Measurements from ENCODE around the gene R3HDM4.

R3HDM4 gene

DNA sequence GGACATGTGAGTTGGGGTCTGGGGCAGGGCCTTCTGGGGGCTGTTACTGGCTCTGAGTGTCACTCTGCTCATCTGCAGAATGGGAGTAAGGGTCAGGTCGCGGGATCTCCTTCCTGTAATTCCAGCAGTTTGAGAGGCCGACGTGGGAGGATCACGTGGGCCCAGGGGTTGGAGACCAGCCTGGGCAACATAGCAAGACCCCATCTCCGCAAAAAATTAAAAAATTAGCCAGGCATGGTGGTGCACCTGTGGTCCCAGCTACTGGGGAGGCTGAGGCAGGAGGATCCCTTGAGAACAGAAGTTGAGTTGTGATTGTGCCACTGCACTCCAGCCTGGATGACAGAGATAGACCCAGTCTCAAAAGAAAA is 16.9 kb upstream of the R3HDM4 start:
- no peak for ATAC-seq

DNA sequence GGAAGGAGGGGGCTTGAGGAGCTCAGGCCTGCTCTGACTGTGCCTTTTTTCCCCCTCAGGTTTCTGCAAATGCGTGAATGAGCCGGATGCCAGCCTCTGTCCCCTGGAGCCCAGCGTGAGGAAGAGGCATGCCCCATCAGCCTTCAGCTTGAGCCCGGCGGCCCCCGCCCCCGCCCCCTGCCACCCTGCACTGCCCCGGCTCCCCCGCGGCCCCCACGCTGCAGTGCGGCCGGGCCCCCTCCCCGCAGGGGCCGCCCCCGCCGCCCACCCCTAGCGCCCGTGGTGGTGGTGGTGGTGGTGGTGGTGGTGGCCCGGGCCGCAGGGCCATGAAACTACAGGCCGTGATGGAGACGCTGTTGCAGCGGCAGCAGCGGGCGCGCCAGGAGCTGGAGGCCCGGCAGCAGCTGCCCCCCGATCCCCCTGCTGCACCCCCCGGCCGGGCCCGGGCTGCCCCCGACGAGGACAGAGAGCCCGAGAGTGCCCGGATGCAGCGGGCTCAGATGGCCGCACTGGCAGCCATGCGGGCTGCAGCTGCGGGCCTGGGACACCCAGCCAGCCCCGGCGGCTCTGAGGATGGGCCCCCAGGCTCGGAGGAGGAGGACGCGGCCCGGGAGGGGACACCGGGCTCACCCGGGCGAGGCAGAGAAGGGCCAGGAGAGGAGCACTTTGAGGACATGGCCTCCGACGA is 16.3 kb upstream of the R3HDM4 start:
- ATAC-seq = no peak

DNA sequence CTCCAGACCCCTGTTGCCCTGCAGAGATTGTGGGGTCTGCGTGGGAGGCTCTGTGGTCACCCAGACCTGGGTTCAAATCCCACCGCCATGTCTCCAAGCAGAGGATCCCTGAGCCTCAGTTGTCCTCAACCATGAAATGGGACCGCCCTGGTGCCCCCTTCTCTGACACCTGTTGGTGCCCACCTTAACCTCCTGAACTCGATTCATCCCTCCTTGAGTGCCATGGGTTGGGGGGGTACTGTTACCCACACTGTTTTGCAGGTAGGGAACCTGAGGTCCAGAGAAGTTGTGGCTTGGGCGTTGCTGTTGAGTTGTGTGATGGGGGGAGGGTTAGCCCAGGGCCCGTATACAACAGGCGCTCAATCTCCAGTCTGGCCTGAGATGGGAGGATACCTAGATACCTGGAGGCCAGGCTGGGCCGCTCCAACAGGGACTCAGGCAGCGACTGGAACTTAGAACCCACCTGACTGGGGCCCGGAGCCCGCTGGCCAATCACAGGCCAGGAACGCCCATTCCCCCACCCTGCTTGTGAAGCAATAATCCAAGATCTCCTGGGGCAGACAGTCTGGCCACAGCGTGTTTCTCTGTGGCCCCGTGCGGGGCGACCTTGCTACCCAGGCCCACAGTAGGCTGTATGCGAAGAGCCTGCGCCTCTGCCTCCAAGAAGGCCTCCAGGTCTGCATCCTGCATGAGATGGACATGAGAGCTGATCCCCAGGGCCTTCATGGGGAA is 15.6 kb upstream of the R3HDM4 start:
- no peak for ATAC-seq

DNA sequence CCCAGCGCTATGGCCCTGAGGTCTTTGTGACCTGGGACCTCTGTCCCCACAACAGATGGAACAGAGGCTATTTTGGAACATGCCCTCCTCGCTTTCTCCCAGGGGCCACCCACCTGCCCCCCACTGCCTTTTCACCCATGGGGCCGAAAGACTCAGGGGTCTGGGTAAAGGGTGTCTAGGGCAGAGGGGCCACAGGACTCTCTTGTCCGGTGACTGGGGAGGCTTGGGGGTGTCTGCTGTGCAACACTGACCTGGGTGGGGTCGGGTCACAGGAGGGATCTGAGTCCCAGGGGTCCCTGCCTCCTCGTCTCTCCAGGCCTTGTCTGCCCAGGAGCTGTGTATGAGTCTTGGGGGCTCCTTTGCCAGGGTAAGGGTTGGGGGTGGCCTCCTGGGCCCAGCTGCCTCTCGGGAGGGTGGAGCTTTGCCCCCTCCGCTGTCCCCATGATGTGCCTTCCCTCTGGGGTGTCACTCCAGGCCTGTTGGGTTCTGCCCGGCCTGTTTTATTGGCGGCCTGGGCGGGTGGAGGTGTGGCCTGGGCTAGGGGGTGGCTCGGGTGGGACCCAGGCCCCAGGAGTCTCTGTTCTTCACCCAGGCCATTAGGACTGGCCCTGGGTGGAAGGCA is 14.9 kb upstream of the R3HDM4 start:
- no peak for ATAC-seq

DNA sequence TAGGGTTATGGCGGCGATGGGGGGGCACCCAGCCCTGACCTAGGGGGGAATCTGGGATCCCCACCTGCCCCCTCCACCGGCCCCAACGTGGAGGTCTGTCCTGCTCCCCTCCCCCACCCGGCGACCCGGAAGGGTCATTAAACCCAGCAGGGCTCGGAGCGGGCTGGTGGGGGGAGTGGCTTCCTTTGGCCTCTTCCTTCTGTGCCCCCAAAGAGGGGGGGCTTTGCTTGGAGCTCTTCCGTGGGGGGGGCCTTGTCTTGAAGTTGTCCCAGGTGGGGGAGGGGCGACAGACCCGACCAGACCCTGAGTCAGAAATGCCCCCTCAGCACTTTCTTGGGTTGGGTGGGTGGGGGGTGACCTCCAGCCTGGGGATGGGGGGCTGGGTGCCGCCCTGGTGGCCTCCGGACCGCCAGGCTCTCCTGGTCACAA is 14.3 kb upstream of the R3HDM4 start:
- no peak for ATAC-seq

DNA sequence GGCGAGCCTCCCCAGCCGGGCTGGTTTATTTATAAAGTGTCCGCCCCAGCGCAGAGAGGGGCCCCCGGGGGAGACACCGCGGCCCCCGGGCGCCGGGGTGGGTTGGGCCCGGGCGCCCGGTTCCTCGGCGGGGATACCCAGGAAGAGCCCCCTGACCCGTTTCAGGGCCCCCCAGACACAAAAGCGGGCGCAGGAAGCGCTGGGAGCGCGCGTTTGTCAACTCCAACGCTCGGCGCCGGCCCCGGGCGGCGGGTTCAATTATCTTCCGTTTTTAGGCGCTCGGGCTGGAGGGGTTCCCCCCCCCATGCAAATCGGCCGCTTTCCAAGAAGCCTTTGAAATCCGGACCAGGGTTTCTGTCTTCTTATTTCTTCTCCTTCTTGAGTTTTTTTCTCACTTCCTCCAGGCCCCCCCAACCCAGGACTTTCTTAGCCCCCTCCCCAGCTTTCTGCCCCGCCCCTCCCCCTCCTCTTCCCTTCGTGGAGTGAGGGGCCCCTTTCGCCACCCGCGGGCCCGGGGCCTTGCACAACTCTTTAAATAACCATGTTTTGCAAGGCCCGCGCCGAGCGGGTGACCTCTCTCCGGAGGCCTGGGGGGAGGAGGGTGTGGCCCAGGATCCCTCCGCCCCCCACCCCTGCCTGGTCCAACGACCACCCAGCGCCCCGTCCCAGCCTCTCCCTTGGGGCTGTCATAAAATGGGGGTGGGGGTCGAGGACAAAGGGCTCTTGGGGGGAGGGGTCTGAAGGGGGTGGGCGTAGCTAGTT is 13.8 kb upstream of the R3HDM4 start:
- no peak for ATAC-seq

DNA sequence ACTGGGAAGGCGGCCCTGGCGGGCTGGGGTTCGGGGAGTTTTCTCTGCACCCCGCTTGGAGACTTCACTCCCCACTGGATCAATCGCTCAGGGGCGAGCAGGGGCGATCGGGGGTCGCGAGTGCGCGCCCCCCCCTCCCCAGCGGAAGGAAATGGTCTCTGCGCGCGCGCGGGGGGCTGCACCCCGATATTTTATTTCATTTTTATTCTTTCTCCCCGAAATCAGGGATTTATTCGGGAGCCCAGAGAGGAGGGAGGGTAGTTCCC is 13.2 kb upstream of the R3HDM4 start:
- no peak for ATAC-seq

DNA sequence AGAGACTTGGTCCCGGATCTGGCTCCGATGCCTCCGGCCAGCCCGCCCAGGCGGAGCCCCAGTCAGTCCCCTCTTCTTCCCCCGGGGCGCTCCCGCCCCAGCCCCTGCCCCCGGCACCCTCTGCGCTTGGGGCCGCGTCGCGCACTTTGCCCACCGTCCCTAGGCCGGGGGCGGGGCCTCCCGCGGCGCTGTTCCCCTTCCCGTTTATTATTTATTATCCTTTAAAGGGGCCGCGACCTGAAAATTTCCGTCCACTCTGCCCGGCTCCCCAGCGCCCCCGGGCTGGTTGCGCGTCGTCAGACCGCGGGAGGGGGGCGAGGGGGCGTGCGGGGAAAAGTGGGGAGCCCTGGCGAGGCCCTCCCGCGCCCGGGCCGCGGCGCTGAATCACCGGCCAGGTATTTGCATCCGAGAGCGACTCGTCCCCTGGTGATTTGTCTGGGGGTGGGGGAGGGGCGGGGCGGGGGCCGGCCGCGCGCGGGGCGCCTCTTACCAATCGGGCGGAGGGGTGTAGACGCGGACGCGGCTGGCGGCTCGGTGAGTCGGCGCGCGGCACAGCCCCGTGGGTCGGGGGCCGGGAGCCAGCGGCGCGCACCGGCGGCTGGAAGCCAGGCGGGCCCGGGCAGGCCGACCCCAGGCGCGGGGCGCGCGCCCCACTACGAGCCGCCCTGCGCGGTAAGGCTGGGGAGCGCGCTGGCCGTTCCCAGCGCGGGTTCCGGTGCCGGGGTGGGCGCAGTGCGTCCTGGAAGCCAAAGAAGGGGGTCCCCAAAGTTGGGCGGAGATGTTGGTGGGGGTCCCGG is 12.7 kb upstream of the R3HDM4 start, which contains the start of gene ARID3A:
Gene ARID3A, plus strand, starts transcription at position 510 of the 797 bp plus-strand sequence. CDS start 3,494 bp downstream, outside the sequence.
- peak; percentile 66 to 69 for ATAC-seq

DNA sequence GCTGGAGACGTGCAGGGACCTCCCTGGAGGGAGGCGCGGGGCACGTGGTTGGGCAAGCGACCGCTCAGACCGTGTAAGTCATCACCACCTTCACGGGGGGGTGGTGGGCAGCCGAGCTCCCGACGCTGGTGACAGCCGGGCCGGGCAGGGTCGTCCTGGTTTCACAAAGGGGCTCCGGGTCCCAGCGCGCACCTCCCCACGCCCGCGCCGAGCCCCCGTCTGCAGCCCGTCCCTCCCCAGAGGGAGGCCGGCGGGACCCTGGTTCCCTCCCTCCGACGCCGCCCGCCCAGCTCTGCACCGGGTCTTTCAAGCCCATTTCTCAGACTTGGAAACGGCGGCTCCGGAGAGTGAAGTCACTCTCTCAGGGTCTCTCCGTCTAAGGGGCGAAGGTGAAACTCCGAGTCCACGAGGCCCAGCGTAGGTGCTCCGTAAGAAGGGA is 12.1 kb upstream of the R3HDM4 start:
- ATAC-seq = peak; percentile 63 to 72

DNA sequence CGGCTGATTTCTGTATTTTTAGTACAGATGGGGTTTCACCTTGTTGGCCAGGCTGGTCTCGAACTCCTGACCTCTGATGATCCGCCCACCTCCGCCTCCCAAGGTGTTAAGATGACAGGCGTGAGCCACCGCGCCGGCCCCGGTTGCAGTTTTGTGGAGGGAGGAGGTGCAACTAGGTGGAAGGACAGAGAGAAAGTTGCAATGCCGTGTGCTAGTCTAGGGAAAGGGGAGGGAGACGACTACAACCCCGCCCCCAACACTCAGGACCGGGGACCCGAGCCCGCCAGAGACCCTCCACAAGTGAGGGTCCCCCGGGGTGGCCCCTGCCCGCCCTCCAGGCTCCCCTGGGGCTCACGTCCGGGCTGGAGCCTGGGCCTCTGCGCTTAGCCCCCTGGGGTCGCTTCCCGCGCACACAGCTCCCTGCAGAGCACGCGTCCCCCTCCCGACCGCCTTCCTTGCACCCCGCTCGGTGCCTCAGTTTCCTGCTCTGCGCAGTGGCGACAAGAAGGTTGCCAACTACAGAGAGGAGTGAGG is 11.6 kb upstream of the R3HDM4 start:
- no peak for ATAC-seq

DNA sequence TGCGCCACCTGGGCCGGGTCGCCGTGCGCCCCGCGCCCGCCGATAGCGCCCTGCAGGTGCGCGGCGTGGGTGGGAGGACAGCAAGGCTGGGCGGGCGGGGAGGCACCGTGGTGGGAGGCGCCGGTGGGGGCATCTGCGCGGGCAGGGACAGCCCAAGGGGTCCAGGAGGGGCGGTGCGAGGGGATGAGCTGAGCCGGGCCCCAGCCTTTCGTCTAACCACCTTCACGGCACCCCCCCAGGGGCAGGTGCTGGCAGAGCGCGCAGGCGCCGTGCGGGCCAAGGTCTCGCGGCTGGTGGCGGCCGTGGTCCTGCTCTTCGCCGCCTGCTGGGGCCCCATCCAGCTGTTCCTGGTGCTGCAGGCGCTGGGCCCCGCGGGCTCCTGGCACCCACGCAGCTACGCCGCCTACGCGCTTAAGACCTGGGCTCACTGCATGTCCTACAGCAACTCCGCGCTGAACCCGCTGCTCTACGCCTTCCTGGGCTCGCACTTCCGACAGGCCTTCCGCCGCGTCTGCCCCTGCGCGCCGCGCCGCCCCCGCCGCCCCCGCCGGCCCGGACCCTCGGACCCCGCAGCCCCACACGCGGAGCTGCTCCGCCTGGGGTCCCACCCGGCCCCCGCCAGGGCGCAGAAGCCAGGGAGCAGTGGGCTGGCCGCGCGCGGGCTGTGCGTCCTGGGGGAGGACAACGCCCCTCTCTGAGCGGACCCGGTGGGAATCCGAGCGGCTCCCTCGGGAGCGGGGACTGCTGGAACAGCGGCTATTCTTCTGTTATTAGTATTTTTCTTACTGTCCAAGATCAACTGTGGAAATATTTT is 7.2 kb upstream of the R3HDM4 start:
- peak; percentile 41 to 49 for ATAC-seq

DNA sequence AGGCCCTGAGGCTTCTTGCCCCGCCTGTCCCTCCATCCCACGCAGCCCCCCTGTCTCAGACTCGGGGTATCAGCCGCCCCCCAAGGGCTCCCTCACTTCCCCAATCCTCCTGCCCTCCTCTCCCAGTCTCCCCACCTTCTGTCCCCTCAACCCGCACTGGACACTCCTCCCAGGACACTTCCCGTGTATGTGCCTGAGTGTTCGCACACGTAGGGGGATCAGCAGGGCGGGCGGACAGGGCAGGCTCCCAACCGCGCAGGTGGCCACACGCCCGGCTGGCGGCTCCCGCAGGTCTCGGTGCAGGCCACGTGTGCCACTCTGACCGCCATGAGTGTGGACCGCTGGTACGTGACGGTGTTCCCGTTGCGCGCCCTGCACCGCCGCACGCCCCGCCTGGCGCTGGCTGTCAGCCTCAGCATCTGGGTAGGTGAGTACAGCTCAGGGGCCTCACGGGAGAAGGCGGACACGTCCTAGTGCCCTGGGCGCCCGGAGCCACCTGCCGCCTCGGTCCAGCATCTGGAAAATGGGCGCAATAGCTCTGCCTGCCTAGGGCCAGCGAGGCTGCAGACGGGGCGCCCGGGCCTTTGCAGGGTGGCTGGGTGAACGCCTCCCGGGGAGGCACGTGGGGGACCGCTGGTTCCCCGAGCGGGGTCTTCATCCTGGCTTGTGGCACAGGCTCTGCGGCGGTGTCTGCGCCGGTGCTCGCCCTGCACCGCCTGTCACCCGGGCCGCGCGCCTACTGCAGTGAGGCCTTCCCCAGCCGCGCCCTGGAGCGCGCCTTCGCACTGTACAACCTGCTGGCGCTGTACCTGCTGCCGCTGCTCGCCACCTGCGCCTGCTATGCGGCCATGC is 6.4 kb upstream of the R3HDM4 start:
- peak; percentile 11 to 22 for ATAC-seq

DNA sequence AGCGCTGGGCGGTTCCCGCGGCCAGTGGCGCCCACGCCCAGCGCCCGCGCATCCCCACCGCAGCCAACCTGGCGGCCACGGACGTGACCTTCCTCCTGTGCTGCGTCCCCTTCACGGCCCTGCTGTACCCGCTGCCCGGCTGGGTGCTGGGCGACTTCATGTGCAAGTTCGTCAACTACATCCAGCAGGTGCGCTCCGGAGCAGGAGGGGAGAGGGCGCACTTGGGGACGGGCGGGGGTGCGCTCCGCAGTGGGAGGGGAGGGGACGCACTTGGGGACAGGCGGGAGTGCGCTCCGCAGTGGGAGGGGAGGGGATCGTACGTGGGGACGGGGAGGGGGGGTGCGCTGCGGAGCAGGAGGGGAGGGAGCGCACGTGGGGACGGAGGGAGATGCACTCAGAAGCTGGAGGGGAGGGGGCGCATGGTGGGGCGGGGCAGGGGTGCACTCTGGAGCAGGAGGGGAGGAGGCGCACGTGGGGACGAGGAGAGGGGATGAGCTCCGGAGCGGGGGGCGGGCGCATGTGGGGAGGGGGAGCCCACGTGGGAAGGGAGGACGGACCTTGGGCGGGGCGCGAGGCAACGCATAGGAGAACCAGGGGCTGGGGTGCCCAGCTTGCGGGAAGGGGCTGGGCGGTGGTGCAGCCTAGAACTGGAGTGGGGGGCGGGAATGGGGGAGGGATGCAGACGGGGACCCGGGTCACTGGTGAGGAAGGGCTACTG is 5.6 kb upstream of the R3HDM4 start:
- no peak for ATAC-seq

DNA sequence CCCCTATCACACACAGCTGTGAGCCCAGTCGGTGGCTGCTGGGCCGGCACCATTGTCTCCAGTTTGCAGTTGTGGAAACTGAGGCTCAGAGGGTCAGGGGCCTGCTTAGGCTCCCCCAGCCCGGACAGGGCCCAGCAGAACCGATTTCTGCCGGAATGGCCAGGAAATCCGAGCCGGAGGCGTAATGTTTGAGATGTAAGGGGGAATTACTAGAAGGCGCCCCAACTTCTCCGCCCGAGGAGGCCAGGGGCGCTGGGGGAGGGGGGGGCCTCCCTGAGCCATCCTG is 5.1 kb upstream of the R3HDM4 start:
- no peak for ATAC-seq

DNA sequence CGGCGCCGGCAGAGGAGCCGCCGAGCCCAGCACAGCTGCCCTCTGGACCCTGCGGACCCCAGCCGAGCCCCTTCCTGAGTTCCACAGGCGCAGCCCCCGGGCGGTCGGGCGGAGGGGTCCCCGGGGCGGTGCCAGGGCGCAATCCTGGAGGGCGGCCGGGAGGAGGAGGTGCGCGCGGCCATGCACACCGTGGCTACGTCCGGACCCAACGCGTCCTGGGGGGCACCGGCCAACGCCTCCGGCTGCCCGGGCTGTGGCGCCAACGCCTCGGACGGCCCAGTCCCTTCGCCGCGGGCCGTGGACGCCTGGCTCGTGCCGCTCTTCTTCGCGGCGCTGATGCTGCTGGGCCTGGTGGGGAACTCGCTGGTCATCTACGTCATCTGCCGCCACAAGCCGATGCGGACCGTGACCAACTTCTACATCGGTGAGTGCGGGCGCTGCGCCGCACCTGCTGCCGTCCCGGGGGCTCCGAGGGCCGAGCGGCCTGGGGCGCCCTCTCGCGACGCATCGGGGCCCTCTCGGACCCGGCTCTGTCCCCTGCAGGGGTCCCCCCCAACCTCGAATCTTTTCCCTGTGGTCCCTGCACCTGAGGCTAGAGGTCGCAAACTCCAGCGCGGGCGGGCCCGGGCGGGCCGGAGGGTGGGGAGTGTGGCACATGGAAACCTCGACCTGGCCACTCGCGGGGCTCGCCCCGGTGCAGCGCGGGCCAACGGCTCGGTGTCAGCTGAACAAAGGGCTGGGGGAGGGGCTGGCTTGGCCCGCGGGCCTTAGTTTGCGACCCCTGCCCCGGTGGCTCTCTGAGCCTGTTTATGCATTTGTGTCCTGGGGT is 4.5 kb upstream of the R3HDM4 start, which contains the start of gene KISS1R:
Gene KISS1R, plus strand, starts transcription at position 11 of the 829 bp plus-strand sequence. Its CDS starts 170 bp downstream, at position 181.
- ATAC-seq = peak; percentile 2 to 4

DNA sequence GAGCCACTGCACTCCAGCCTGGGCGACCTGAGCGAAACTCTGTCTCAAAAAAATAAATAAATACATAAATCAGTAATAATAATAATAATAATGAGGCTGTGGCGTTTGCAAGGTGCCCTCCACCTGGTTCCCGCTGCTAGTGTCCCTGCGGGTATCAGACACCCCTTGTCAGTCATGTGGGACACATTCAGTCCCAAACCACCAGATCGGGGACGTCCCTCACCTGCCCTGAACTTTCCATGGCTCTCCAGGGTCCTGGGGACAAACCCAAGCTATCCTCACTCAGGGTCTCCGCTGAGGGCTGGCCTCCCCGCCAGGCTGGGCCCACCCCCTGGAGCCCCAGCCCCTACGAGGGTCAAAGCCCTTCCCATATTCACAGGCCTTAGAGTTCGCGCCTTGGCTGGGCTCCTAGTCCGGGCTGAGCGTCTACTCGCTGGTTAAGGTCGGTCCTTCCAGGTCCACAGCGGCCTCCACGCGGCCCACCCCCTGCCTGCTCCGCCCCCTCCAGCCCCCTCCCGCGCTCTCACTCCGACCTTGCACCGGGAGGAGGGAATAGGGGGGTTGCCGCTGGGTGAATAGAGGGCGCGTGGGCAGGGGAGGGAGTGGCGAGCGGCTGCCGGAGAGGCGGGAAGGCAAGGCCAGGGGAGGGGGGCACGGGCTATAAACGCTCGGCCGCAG is 3.8 kb upstream of the R3HDM4 start:
- no peak for ATAC-seq

DNA sequence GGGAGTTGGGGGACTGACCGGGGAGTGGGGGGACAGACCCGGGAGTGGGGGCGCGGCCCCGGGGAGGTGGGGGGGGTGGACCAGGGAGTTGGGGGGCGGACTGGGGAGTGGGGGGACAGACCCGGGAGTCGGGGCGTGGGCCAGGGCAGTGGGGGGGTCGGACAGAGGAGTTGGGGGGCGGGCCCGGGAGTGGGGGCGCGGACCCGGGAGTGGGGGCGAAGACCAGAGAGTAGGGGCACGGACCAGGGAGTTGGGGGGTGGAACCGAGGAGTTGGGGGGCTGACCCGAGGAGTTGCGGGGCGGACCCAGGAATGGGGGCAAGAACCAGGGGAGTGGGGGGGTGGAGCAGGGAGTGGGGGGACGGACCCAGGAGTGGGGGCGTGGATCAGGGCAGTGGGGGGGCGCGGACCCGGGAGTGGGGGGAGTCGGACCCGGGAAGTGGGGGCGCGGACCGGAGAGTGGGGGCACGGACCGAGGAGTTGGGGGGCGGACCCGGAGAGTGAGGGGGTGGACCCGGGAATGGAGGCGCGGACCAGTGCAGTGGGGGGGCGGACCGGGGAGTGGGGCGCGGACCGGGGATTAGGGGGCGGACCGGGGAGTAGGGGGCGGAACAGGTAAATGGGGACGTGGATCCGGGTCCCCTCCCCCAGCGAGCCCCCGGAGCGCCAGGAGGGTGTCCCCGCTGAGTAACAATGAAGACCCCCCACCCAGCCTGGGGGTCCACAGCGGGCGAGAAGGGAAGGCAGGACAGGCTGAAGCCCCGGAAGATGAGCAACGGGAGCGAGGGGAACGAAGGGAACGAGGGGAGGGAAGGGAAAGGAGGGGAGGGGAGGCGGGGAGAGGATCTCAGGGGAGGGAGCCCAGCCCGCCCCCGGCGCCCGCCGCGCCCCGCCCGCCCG is 589 bp downstream of the R3HDM4 start:
- no peak for ATAC-seq

Measured in activated CD4-positive, CD25-positive, alpha-beta regulatory T cell treated with anti-CD3 and anti-CD28 coated beads, Interleukin-2, amount 50 U/mL, for 24 hours (primary cell).